Activated CD4-positive, alpha-beta T cell treated with anti-CD3 and anti-CD28 coated beads for 36 hours (primary cell): ENCODE results near the gene CCDC57. TPM values are rescaled to one million over a fixed set of nuclear protein-coding genes. Genes with fewer than 3 reads are reported as not detected.

Experiments
- ATAC-seq: fragments of 200-7000 bp; cut with Tn5 transposase; one replicate; pipeline ENCODE4 v1.10.0; 2021; ENCODE audit warnings: mild to moderate bottlenecking, moderate library complexity
- CTCF ChIA-PET: fragments of 350-600 bp; sonication (Branson Sonifier 250); formaldehyde crosslinking; loops from one replicate; lab custom pipeline; 2021; ENCODE audit warnings: antibody characterized with exemption; lab: Charles Lee
- POLR2A ChIA-PET: fragments of 350-600 bp; sonication (Branson Sonifier 250); formaldehyde crosslinking; loops from one replicate; lab custom pipeline; 2021; ENCODE audit warnings: antibody characterized with exemption, inconsistent platforms; lab: Charles Lee
- DNase-seq: peaks from one replicate; pipeline ENCODE4 v3.0.0-alpha.2; 2020
- H3K27ac Mint-ChIP-seq: one replicate; pipeline ENCODE4 v1.8.0; 2021; ENCODE audit warnings: mixed read lengths
- H3K27me3 Mint-ChIP-seq: one replicate; pipeline ENCODE4 v1.8.0; 2021; ENCODE audit warnings: mixed read lengths
- H3K36me3 Mint-ChIP-seq: one replicate; pipeline ENCODE4 v1.8.0; 2021; ENCODE audit warnings: low read depth, mixed read lengths
- H3K4me1 Mint-ChIP-seq: one replicate; pipeline ENCODE4 v1.8.0; 2021; ENCODE audit warnings: mixed read lengths
- H3K4me3 Mint-ChIP-seq: one replicate; pipeline ENCODE4 v1.8.0; 2021; ENCODE audit warnings: mild to moderate bottlenecking, moderate library complexity, mixed read lengths
- H3K9me3 Mint-ChIP-seq: one replicate; pipeline ENCODE4 v1.8.0; 2021; ENCODE audit warnings: low read depth, mixed read lengths
- intact Hi-C, 2 experiments: fragments of 100-400 bp; cut with DNase I in 1 of 2; cut with micrococcal nuclease in 1 of 2; formaldehyde crosslinking; loops; one replicate each; pipeline versions ENCODE4 v1.14.2 to v1.15.1; 2022 to 2024; cut with DNase I, micrococcal nuclease
- total RNA-seq, 2 experiments: library from RNA; stranded (reverse); gene quantifications; one replicate each; pipeline ENCODE4 v1.2.3, GENCODE V29; 2021

The CCDC57 gene
- total RNA-seq, 2 experiments from 2014 or later = 41.6 to 43.8 TPM

DNA sequence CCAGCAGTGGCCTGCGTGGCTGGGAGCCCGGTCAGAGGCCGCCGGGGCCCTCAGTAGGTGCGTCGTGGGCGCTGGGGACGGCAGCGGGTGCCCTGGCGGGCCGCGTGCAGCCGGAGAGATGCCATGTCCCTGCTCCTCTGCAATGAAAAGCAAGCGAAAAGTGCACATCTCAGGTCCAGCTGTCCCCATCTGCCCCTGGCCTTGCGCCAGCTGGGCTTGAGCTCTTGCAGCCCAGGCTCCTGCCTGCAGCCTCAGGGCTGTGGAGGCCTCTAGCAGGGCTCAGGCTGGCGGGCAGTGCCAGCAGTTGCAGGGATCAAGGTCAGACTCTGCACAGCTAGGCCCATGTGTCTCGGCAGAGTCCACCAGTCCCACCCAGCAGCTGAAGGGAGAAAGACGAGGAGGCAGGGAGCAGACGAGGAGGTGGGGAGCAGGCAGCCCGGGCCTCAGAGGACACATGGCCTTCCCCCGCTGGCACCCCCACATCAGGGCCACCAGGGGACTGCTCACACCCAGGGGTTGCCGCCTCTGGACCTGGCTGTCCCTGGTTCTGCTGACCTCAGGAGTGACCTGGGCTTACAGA is 27.4 kb upstream of the CCDC57 start:
- ATAC-seq (no peak), DNase-seq (peak; percentile 25)
- Mint-ChIP-seq H3K36me3 (peaks cover 33% of the 10 kb centered on the region), H3K27me3 (no peaks in the 10 kb centered on the region), H3K9me3 (no peaks in the 10 kb centered on the region), H3K4me3 (no peak overlapping the region), H3K4me1 (peaks cover 62% of the 10 kb centered on the region), H3K27ac (peak overlapping the region; percentile 77)
- ChIA-PET CTCF (interaction anchor here (0.9 kb wide), 1 partner anchor 19 kb away, joined by 3 read pairs; no protein-coding TSS in a partner anchor), POLR2A (interaction anchor here (1.4 kb wide), 1 partner anchor 57 kb away, joined by 4 read pairs; no protein-coding TSS in a partner anchor)
- intact Hi-C loops = loop anchor here (2.0 to 10.0 kb wide), 3 partner anchors 33 to 175 kb away; partner anchors contain the start of genes CD7 (in 1 of the 2), CSNK1D (in 1 of the 2), HEXD (in 1 of the 2) and OGFOD3 (in 1 of the 2)

- CTCF ChIA-PET = interaction anchor here (0.5 to 0.9 kb wide), 3 partner anchors 18 to 183 kb away, joined by 3 to 7 read pairs (median 4); no protein-coding TSS in a partner anchor
- no peaks in the 10 kb centered on the region for H3K9me3 Mint-ChIP-seq
- ATAC-seq (no peak), DNase-seq (no peak)
- no peak overlapping the region for H3K4me3 Mint-ChIP-seq
- peaks cover 29% of the 10 kb centered on the region for H3K36me3 Mint-ChIP-seq
- no peak overlapping the region for H3K27ac Mint-ChIP-seq
- intact Hi-C loops = loop anchor here (2.0 to 10.0 kb wide), 3 partner anchors 33 to 175 kb away; partner anchors contain the start of genes CD7 (in 1 of the 2), CSNK1D (in 1 of the 2), HEXD (in 1 of the 2) and OGFOD3 (in 1 of the 2)
- no peaks in the 10 kb centered on the region for H3K27me3 Mint-ChIP-seq
- POLR2A ChIA-PET = interaction anchor here (1.4 kb wide), 1 partner anchor 58 kb away, joined by 4 read pairs; no protein-coding TSS in a partner anchor
- H3K4me1 Mint-ChIP-seq = peaks cover 62% of the 10 kb centered on the region
Measured at GRCh38 chr17:82239401-82239925, 26.8 kb upstream of the CCDC57 start.

DNA sequence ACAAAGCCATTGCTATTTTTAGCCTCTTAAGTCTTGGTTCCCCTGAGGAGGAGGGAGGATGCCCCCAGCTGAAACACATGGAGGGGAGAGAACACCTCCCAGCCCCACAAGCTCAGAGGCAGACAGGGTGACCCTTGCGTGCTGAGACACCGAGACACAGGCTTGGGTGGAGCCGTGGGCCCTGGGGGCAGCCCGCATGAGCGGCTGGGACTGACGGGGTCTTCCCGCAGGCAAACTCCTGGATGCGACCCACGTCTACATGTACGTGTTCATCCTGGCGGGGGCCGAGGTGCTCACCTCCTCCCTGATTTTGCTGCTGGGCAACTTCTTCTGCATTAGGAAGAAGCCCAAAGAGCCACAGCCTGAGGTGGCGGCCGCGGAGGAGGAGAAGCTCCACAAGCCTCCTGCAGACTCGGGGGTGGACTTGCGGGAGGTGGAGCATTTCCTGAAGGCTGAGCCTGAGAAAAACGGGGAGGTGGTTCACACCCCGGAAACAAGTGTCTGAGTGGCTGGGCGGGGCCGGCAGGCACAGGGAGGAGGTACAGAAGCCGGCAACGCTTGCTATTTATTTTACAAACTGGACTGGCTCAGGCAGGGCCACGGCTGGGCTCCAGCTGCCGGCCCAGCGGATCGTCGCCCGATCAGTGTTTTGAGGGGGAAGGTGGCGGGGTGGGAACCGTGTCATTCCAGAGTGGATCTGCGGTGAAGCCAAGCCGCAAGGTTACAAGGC is 26.0 kb upstream of the CCDC57 start:
- H3K27me3 Mint-ChIP-seq = no peaks in the 10 kb centered on the region
- H3K36me3 Mint-ChIP-seq = peaks cover 21% of the 10 kb centered on the region
- intact Hi-C loops = loop anchor here (2.0 to 10.0 kb wide), 3 partner anchors 34 to 176 kb away; partner anchors contain the start of genes CD7 (in 1 of the 2), CSNK1D (in 1 of the 2), HEXD (in 1 of the 2) and OGFOD3 (in 1 of the 2)
- peak overlapping the region; percentile 8 for H3K27ac Mint-ChIP-seq
- H3K4me3 Mint-ChIP-seq = peak overlapping the region; percentile 29
- CTCF ChIA-PET = interaction anchor here (0.6 to 1.2 kb wide), 7 partner anchors 31 to 205 kb away, joined by 3 to 5 read pairs (median 4); no protein-coding TSS in a partner anchor
- DNase-seq (peak; percentile 87), ATAC-seq (peak; percentile 63)
- H3K9me3 Mint-ChIP-seq = no peaks in the 10 kb centered on the region
- POLR2A ChIA-PET = interaction anchor here (0.8 kb wide), 1 partner anchor 72 kb away, joined by 3 read pairs; no protein-coding TSS in a partner anchor
- H3K4me1 Mint-ChIP-seq = peaks cover 57% of the 10 kb centered on the region

DNA sequence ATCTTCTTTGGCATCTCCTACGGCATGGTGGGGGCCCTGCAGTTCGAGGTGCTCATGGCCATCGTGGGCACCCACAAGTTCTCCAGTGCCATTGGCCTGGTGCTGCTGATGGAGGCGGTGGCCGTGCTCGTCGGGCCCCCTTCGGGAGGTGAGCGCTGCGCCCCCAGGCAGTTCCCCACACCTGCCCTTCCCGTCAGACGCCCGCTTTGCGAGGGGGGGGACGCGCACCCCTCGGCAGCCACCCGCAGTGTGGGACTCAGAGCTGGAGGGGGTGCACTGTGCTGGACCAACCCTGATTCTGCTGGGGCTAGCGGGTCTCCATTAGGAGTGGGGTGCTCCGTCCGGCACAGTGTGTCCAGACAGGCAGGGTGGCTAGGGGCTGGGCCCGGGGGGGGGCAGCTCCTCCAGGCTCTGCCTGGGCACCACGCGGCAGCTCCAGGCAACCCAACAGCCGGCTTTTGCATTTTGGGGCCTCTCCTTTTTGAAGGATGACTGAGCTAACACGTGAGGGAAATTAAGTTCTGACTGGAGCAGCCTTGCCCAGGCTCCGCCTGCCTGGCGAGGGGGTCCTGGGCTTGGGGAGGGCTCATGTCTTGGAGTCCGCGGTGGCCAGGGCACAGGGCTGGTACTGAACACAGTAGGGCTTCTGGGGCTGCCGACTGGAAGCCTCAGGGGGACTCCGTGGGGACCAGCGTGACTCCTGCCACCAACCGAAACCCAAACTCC is 25.3 kb upstream of the CCDC57 start:
- POLR2A ChIA-PET = interaction anchor here (0.8 to 1.1 kb wide), 2 partner anchors 9 to 73 kb away, joined by 3 to 4 read pairs; partner anchors contain the start of gene SLC16A3
- Mint-ChIP-seq H3K4me1 (peaks cover 60% of the 10 kb centered on the region), H3K36me3 (peaks cover 13% of the 10 kb centered on the region), H3K4me3 (peak overlapping the region; percentile 29), H3K27me3 (no peaks in the 10 kb centered on the region), H3K9me3 (no peaks in the 10 kb centered on the region), H3K27ac (no peak overlapping the region)
- CTCF ChIA-PET = interaction anchor here (0.7 to 1.2 kb wide), 4 partner anchors 44 to 205 kb away, joined by 3 to 5 read pairs (median 4); no protein-coding TSS in a partner anchor
- intact Hi-C loops = loop anchor here (2.0 to 10.0 kb wide), 5 partner anchors 35 to 177 kb away; partner anchors contain the start of genes CD7 (in 1 of the 2), CSNK1D (in 1 of the 2), HEXD (in 1 of the 2) and OGFOD3 (in 1 of the 2)
- no peak for ATAC-seq
- DNase-seq = peak; percentile 35

DNA sequence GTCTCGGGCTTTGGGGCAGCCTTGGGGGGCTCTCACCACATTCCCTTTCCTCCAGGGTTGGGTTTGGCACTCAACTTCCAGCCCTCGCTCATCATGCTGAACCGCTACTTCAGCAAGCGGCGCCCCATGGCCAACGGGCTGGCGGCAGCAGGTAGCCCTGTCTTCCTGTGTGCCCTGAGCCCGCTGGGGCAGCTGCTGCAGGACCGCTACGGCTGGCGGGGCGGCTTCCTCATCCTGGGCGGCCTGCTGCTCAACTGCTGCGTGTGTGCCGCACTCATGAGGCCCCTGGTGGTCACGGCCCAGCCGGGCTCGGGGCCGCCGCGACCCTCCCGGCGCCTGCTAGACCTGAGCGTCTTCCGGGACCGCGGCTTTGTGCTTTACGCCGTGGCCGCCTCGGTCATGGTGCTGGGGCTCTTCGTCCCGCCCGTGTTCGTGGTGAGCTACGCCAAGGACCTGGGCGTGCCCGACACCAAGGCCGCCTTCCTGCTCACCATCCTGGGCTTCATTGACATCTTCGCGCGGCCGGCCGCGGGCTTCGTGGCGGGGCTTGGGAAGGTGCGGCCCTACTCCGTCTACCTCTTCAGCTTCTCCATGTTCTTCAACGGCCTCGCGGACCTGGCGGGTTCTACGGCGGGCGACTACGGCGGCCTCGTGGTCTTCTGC is 24.6 kb upstream of the CCDC57 start:
- DNase-seq (peak; percentile 30), ATAC-seq (no peak)
- Mint-ChIP-seq H3K27ac (no peak overlapping the region), H3K9me3 (no peaks in the 10 kb centered on the region), H3K4me3 (no peak overlapping the region), H3K27me3 (no peaks in the 10 kb centered on the region), H3K36me3 (peaks cover 8% of the 10 kb centered on the region), H3K4me1 (peaks cover 54% of the 10 kb centered on the region)
- ChIA-PET POLR2A (interaction anchor here (0.8 to 2.8 kb wide), 3 partner anchors 8 to 213 kb away, joined by 3 to 10 read pairs (median 4); partner anchors contain the start of gene SLC16A3), CTCF (interaction anchor here (0.6 to 1.5 kb wide), 7 partner anchors 8 to 1404 kb away, joined by 3 to 13 read pairs (median 3); no protein-coding TSS in a partner anchor)
- intact Hi-C loops = loop anchor here (2.0 to 10.0 kb wide), 3 partner anchors 84 to 178 kb away; partner anchors contain the start of genes HEXD (in 1 of the 2) and OGFOD3 (in 1 of the 2)

- Mint-ChIP-seq H3K36me3 (peaks cover 8% of the 10 kb centered on the region), H3K9me3 (no peaks in the 10 kb centered on the region), H3K27me3 (no peaks in the 10 kb centered on the region), H3K4me1 (peaks cover 46% of the 10 kb centered on the region), H3K27ac (no peak overlapping the region), H3K4me3 (no peak overlapping the region)
- intact Hi-C loops = loop anchor here (1.0 to 10.0 kb wide), 4 partner anchors 84 to 178 kb away; partner anchors contain the start of genes HEXD (in 1 of the 2) and OGFOD3 (in 1 of the 2)
- CTCF ChIA-PET = interaction anchor here (0.6 to 2.4 kb wide), 24 partner anchors 9 to 1403 kb away, joined by 3 to 19 read pairs (median 3); partner anchors contain the start of gene SECTM1
- POLR2A ChIA-PET = interaction anchor here (0.8 to 2.8 kb wide), 3 partner anchors 30 to 214 kb away, joined by 3 to 10 read pairs (median 6); no protein-coding TSS in a partner anchor
- DNase-seq (peak; percentile 85), ATAC-seq (peak; percentile 25)
Measured at GRCh38 chr17:82236142-82236971, 23.7 kb upstream of the CCDC57 start.

DNA sequence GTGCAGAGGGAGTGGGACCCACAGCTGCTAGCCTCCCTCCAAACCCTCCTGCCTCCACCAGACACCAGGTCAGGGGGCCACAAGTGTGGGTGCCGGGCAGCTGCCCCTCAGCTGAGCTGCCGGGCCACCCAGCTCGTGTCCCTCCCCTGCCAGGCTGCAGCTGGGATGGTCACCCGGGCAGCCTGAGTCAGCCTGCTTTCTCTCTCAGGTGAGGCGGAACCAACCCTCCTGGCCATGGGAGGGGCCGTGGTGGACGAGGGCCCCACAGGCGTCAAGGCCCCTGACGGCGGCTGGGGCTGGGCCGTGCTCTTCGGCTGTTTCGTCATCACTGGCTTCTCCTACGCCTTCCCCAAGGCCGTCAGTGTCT is 23.1 kb upstream of the CCDC57 start:
- Mint-ChIP-seq H3K4me1 (peaks cover 40% of the 10 kb centered on the region), H3K27ac (no peak overlapping the region), H3K36me3 (peaks cover 8% of the 10 kb centered on the region), H3K4me3 (no peak overlapping the region), H3K27me3 (no peaks in the 10 kb centered on the region), H3K9me3 (no peaks in the 10 kb centered on the region)
- no peak for ATAC-seq
- no peak for DNase-seq
- CTCF ChIA-PET = interaction anchor here (0.6 to 2.4 kb wide), 21 partner anchors 9 to 348 kb away, joined by 3 to 19 read pairs (median 3); partner anchors contain the start of gene SECTM1
- intact Hi-C loops = loop anchor here (1.0 to 10.0 kb wide), 4 partner anchors 85 to 179 kb away; partner anchors contain the start of genes HEXD (in 1 of the 2) and OGFOD3 (in 1 of the 2)
- POLR2A ChIA-PET = interaction anchor here (1.3 to 2.8 kb wide), 2 partner anchors 30 to 62 kb away, joined by 6 to 10 read pairs; no protein-coding TSS in a partner anchor

DNA sequence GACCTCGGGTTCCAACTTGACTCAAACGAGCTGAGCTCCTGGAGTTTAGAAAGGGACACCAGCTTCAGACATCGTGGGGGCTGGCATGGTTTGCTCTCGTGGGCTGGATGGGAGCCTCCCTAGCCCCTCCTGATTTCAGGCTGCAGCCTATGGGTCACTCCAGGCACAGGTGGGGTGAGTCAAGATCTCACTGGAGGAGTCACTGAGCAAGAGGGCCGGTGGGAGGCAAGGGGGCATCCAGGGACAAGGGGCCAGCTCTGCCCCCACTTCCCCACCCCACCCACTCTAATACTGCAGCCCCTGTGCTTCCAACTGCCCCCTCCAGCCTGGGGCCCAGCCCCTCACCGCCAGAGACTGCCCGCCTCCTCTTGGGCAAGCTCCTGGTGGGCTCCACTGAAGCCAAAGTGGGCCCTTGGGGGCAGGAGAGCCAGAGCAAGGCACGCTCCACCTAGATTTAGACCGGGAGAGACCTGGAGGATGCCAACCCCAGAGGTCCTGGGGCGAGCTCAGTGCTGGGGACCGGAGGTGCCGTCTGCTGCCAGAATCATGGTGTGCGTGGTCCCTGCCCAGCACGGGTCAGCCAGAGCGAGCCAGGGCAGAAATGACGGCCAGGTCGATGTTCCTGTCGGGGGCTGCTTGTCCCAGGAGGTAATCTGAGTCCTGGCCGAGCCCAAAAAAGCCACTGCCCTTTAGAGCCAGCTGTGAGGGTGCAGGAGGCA is 22.6 kb upstream of the CCDC57 start:
- ChIA-PET CTCF (interaction anchor here (0.6 to 2.4 kb wide), 12 partner anchors 14 to 524 kb away, joined by 3 to 19 read pairs (median 4); no protein-coding TSS in a partner anchor), POLR2A (interaction anchor here (1.3 to 2.8 kb wide), 2 partner anchors 29 to 63 kb away, joined by 6 to 10 read pairs; no protein-coding TSS in a partner anchor)
- ATAC-seq = no peak
- Mint-ChIP-seq H3K27ac (no peak overlapping the region), H3K4me1 (peaks cover 34% of the 10 kb centered on the region), H3K4me3 (no peak overlapping the region), H3K27me3 (no peaks in the 10 kb centered on the region), H3K36me3 (peaks cover 8% of the 10 kb centered on the region), H3K9me3 (no peaks in the 10 kb centered on the region)
- no peak for DNase-seq
- intact Hi-C loops = loop anchor here in 1 of 2 experiments (10.0 kb wide), 1 partner anchor 180 kb away; the partner anchor contains the start of genes HEXD and OGFOD3
